CD4-positive, alpha-beta T cell (primary cell): ENCODE results near the gene EIF4E1B. TPM values are rescaled to one million over a fixed set of nuclear protein-coding genes. Genes with fewer than 3 reads are reported as not detected.

Experiments used
- ATAC-seq: fragments of 200-7000 bp; cut with Tn5 transposase; one replicate; pipeline ENCODE4 v1.10.0; 2022; ENCODE audit warnings: mild to moderate bottlenecking; ENCODE audit not compliant: poor library complexity
- CTCF ChIA-PET: fragments of 350-600 bp; sonication (Branson Sonifier 250); formaldehyde crosslinking; loops from one replicate; lab custom pipeline; 2021; ENCODE audit warnings: antibody characterized with exemption, inconsistent platforms; lab: Charles Lee
- POLR2A ChIA-PET: fragments of 350-600 bp; sonication (Branson Sonifier 250); formaldehyde crosslinking; loops from one replicate; lab custom pipeline; 2021; ENCODE audit warnings: antibody characterized with exemption, inconsistent platforms; lab: Charles Lee
- DNase-seq, 14 experiments: peaks; one replicate each; pipeline ENCODE4 v3.0.0-alpha.2; 2013 to 2020; ENCODE audit warnings: mixed read lengths in 2 of 14
- H3K27ac ChIP-seq, 2 donors: one replicate each; pipeline versions ENCODE4 v1.5.1 to v1.7.0; 2013; ENCODE audit warnings: low read length in 2 of 2, low read depth in 1 of 2, mild to moderate bottlenecking in 1 of 2
- H3K27me3 ChIP-seq, 2 experiments: 1 replicate in 1 of 2; 2 replicates in 1 of 2; pipeline versions ENCODE4 v1.6.1 to v1.7.0; 2013; ENCODE audit warnings: low read length in 2 of 2, control low read depth in 1 of 2, mild to moderate bottlenecking in 1 of 2, moderate library complexity in 1 of 2; ENCODE audit not compliant: insufficient read depth in 2 of 2, control insufficient read depth in 1 of 2
- H3K36me3 ChIP-seq: one replicate; pipeline ENCODE4 v1.6.1; 2013; ENCODE audit warnings: low read length, control low read depth; ENCODE audit not compliant: insufficient read depth
- H3K4me1 ChIP-seq: one replicate; pipeline ENCODE4 v1.6.1; 2013; ENCODE audit warnings: low read length, control low read depth; ENCODE audit not compliant: insufficient read depth
- H3K4me3 ChIP-seq: one replicate; pipeline ENCODE4 v1.5.1; 2013; ENCODE audit warnings: mild to moderate bottlenecking, low read length, moderate library complexity
- H3K9me3 ChIP-seq, 2 experiments: 1 replicate in 1 of 2; 2 replicates in 1 of 2; pipeline versions ENCODE4 v1.6.1 to v1.7.0; 2013; ENCODE audit warnings: low read length in 2 of 2, mild to moderate bottlenecking in 2 of 2, control low read depth in 1 of 2, moderate library complexity in 1 of 2; ENCODE audit not compliant: control insufficient read depth in 1 of 2, insufficient read depth in 1 of 2
- H3K27ac Mint-ChIP-seq: one replicate; pipeline ENCODE4 v1.8.0; 2020; ENCODE audit warnings: mixed read lengths
- H3K27me3 Mint-ChIP-seq: one replicate; pipeline ENCODE4 v1.8.0; 2021; ENCODE audit warnings: mixed read lengths
- H3K36me3 Mint-ChIP-seq: one replicate; pipeline ENCODE4 v1.8.0; 2021; ENCODE audit warnings: low read depth, mixed read lengths
- H3K4me1 Mint-ChIP-seq: one replicate; pipeline ENCODE4 v1.8.0; 2021; ENCODE audit warnings: low read depth, mixed read lengths
- H3K4me3 Mint-ChIP-seq: one replicate; pipeline ENCODE4 v1.8.0; 2020; ENCODE audit warnings: mild to moderate bottlenecking, mixed read lengths
- H3K9me3 Mint-ChIP-seq: one replicate; pipeline ENCODE4 v1.8.0; 2020; ENCODE audit warnings: mixed read lengths
- CTCF ChIP-seq: fragments of 200-600 bp; IDR thresholded peaks from one replicate; pipeline ENCODE4 v1.8.0; 2022; ENCODE audit warnings: antibody characterized with exemption, mild to moderate bottlenecking
- intact Hi-C, 2 experiments: fragments of 100-400 bp; cut with DNase I in 1 of 2; cut with micrococcal nuclease in 1 of 2; formaldehyde crosslinking; loops; one replicate each; pipeline versions ENCODE4 v1.15.1 to v1.9.0; 2023 to 2025; cut with DNase I, micrococcal nuclease
- total RNA-seq, 174 experiments: library from RNA in 2 of 174; stranded (reverse) in 2 of 174; gene quantifications; one replicate each; pipeline ENCODE4 v1.2.3 and lab custom pipeline; 2021 to 2026

The EIF4E1B gene
- total RNA-seq, 2 experiments from 2014 or later, result not detected

GRCh38 chr5:176676361-176676824 is 45.9 kb downstream of the EIF4E1B start:
- Histone ChIP-seq H3K4me3 (no peak overlapping the region), H3K4me1 (peaks cover 5% of the 10 kb centered on the region), H3K9me3 (peaks cover 0 to 21% of the 10 kb centered on the region in 2 experiments), H3K36me3 (no peaks in the 10 kb centered on the region), H3K27me3 (peaks cover 27 to 40% of the 10 kb centered on the region in 2 experiments), H3K27ac (no peak overlapping the region)
- Mint-ChIP-seq H3K27ac (no peak overlapping the region), H3K4me3 (no peak overlapping the region), H3K4me1 (no peaks in the 10 kb centered on the region), H3K27me3 (peaks cover 67% of the 10 kb centered on the region), H3K36me3 (no peaks in the 10 kb centered on the region), H3K9me3 (no peaks in the 10 kb centered on the region)
- ATAC-seq (no peak), DNase-seq (no peak)
- intact Hi-C loops, result no loop called here
- TF ChIP-seq CTCF, result no peak
- POLR2A ChIA-PET, result no interaction called here
- CTCF ChIA-PET, result no interaction called here

GRCh38 chr5:176677209-176677939 is 46.9 kb downstream of the EIF4E1B start:
- ATAC-seq (no peak), DNase-seq (no peak)
- peaks cover 0 to 21% of the 10 kb centered on the region in 2 experiments for H3K9me3 ChIP-seq
- peaks cover 68% of the 10 kb centered on the region for H3K27me3 Mint-ChIP-seq
- TF ChIP-seq CTCF, result no peak
- intact Hi-C loops, result no loop called here
- no peaks in the 10 kb centered on the region for H3K36me3 ChIP-seq
- H3K4me1 ChIP-seq, result peaks cover 5% of the 10 kb centered on the region
- no peaks in the 10 kb centered on the region for H3K9me3 Mint-ChIP-seq
- H3K27ac Mint-ChIP-seq, result no peak overlapping the region
- no peak overlapping the region for H3K4me3 Mint-ChIP-seq
- H3K36me3 Mint-ChIP-seq, result no peaks in the 10 kb centered on the region
- peaks cover 27 to 47% of the 10 kb centered on the region in 2 experiments for H3K27me3 ChIP-seq
- ChIA-PET CTCF (interaction anchor here (0.8 kb wide), 1 partner anchor 16 kb away, joined by 3 read pairs; no protein-coding TSS in a partner anchor), POLR2A (no interaction called here)
- H3K4me3 ChIP-seq, result no peak overlapping the region
- no peaks in the 10 kb centered on the region for H3K4me1 Mint-ChIP-seq
- no peak overlapping the region for H3K27ac ChIP-seq

- peaks cover 0 to 21% of the 10 kb centered on the region in 2 experiments for H3K9me3 ChIP-seq
- ATAC-seq (no peak), DNase-seq (no peak)
- no peak for TF ChIP-seq CTCF
- H3K27ac Mint-ChIP-seq, result no peak overlapping the region
- peaks cover 5% of the 10 kb centered on the region for H3K4me1 ChIP-seq
- no peaks in the 10 kb centered on the region for H3K36me3 Mint-ChIP-seq
- H3K27me3 Mint-ChIP-seq, result peaks cover 72% of the 10 kb centered on the region
- intact Hi-C loops, result no loop called here
- H3K4me3 Mint-ChIP-seq, result no peak overlapping the region
- H3K4me3 ChIP-seq, result no peak overlapping the region
- H3K27me3 ChIP-seq, result peaks cover 24 to 57% of the 10 kb centered on the region in 2 experiments
- no peak overlapping the region for H3K27ac ChIP-seq
- no peaks in the 10 kb centered on the region for H3K36me3 ChIP-seq
- ChIA-PET CTCF (no interaction called here), POLR2A (no interaction called here)
- no peaks in the 10 kb centered on the region for H3K4me1 Mint-ChIP-seq
- no peaks in the 10 kb centered on the region for H3K9me3 Mint-ChIP-seq
Observed at GRCh38 chr5:176678584-176678983, 48.1 kb downstream of the EIF4E1B start.
